HG02884 (cell line): ENCODE data around the gene BACH2.

ENCODE experiments used
- ATAC-seq: cut with Tn5 transposase; IDR thresholded peaks from one replicate; pipeline ENCODE4 v1.9.1; 2021; ENCODE audit warnings: mild to moderate bottlenecking, moderate library complexity; ENCODE audit not compliant: unreplicated experiment

Gene BACH2

DNA sequence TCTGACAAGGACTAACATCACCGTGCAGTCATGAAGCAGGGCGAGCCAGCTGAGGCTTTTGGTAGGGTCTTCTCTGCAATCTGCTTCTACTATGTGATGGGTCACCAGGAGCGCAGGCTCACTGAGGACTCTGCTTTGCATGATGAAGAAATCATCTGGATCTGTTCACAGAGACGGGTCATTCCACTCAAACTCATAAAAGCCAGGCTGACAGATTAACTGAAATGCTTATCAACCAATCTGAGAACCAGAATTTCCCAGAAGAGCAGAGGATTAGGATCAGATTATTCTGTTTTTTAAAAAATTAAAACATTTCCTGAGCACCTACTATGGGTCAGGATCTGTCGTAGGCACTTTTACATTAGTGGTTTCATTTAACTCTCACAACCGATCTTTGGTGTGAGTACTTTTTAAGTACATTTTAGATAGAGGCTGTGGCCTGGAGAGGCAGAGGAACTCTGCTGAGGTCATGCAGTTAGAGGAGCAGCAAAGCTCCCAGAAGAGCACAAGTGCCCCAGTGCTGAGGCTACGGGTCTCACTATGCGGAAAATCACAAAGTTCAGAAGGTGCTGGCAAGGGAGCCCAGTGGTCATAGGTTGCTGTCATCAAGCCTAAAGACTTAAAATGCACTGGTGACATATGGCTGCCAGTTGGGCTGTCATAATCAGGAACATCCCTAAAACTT, 109.1 kb downstream of the BACH2 start:
- no peak for ATAC-seq

DNA sequence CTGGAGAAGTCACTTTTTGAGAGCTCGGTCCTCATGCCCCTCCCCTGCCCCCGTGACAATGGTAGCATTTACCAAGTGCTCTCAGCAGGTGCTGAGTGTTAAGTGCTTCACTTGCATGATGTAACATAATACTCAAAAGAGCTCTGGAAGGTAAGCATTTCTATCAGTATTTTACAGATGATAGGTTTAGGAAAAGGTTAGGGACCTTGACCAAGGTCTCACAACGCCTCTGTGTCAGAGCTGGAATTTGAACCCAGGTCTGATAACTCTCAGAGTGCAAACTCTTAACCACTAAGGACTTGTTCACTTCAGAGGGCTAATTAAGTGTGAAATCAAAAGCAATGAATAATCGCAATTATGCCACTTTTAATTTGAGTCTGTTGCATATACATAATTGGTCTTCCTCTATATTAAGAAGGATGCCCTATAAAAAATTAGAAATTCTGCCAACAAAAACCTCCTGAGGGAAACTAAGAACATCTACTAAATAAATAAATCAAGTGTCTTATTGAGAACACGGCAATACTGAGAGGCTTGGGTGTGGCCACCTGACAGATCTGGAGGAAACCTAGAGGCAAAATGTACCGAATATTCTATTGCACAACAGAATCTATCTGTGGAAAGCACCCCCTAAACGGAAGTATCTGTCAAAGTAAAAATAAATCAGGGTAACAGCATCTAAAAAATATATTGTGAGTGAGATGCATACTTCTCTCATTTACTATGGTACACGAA, 109.8 kb downstream of the BACH2 start:
- ATAC-seq: no peak

DNA sequence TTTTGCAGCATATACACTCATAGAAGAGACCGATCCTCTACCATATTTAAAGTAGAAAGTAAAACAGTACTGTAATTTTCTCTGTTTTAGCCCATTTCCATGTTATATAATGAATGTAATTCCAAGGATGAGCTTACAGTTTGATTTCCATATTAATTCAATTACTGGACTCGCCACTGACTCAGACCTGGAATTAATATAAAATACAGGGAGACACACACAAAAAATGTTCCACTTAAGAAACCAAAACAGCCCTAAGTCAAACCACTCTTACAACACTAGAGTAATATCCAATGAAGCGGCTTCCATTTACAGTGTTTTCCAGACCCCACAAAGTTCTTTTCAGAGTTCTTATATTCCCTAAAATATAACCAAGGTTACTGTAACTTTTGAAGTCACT, 110.6 kb downstream of the BACH2 start:
- no peak for ATAC-seq

DNA sequence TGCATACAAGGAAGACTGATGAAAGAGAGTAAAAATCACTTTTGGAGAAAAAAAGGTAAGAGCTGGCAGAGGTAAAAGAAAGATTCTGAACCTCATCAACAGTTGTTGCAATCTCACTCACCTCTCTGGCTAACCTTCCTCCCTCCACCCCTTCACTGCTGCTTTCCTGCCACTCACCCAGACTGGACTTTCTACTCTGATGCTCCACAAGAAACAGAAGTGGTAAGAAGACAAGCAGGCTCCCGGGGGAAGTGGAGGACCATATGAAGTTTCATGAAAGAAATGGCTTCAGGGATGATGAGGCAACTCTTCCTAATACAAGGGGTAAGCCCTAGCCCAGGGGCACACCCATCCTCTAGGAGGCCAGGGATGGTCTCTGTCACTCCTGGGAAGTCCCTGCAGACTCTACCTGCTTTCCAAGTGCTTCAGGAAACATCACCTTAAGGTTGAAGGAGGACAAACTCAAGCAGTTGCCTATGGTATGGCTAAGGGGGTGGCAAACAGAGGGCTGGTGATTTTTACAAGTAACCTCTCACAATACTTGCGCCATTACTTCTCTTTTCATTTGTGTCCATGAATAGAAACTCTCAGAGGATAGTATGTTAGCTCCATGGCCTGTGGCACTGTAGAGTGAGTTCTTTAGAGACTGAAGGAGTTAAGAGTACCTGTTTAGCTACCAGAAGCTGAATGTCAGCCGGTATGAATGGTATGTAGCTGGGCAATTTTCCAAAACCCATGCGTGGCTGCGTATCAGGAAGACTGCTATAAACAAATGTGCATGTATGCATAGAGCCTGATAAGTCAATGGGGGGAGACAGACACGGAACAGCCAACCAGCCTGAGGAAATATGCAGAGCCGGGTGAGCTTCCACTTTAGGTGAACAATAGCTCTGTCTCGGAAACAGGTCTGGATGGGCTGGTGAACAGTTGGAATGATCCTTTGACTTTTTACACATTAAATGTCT, 112.0 kb downstream of the BACH2 start:
- ATAC-seq: no peak

DNA sequence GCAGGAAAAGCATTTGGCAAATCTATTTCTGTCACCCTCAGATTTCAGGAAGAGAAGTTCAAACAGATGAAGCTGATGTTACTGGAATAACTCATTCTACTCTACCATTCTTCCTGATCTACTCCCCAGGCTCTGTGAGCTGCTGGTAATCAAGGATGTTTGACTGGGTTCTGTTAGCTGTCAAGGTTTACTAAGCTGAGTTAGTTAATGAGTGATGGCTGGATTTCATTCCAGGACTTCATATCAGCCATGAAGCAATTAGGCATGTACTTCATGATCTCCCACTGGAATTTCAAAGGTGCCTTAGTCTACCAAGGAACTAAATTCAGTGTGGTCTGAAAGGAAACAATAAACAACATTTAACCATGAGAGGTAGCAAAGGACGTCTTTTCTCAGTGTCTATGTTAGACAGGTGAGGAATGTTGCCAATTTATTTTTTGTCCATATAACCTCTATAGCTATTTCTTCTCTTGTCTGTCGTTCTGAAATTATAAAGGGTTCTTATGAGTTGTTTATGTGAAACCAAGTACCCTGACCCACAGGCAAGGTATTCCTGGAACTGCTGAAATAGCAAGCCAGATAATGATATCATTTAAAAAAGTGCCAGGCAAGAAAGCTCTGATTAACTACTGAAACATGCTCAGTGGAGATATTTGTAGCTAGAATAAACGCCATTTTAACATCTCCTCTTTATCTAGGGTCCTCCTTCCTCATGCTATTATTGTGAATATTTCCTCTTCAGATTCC, 112.9 kb downstream of the BACH2 start:
- ATAC-seq: no peak

DNA sequence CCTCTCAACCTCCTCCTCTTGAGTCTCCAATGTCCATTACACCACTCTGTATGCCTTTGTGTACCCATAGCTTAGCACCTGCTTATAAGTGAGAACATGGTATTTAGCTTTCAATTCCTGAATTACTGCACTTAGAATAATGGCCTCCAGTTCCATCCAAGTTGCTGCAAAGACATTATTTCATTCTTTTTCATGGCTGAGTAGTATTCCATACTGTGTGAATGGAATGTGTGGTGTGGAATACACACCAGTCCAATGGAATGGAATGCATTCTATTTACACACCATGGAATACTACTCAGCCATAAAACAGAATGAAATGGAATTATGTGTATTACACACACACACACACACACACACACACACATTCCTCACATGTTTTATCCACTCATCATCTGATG, 116.1 kb downstream of the BACH2 start:
- no peak for ATAC-seq

DNA sequence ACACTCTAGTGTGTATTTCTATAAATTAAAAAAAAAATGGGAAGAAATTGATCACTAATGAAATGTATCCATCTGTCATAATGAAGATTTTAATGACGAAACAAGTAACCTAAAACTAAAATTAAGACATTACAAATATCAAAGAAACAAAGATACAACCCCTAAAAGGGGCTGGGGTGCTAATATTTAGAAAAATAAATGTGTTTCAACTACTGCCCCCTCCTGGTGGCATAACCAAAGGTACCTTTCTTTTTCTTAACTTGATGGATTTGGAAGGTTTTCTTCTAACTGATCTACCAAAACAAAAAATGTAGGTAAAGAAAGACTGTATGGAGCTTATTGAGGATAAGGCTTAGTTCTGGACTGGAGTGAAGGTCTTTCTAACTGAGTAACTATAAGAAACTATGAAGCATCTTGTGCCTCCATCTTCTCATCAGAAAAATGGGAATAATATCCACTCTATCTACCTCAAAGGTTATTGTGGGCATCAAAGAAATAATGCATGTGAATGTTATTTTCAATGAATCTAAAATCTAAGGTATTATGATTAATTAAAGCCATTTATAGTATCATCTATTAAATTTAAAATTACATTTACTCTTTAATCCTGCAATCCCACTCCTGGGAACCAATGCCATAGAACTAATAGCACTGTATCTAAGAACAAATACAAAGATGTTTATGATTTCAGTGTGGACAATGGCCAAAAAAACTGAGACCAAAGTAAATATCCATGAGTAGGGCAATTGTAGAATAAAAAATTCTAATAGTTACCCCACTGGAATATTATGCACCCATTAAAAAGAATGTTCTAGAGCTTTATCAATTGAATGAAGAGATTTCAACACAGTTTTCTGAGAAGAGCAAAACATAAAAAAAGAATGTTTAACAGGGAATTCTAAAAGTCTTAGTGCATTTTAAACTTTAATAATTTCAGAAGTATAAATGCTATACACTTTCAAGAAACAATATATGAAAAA, 117.2 kb downstream of the BACH2 start:
- ATAC-seq: no peak

DNA sequence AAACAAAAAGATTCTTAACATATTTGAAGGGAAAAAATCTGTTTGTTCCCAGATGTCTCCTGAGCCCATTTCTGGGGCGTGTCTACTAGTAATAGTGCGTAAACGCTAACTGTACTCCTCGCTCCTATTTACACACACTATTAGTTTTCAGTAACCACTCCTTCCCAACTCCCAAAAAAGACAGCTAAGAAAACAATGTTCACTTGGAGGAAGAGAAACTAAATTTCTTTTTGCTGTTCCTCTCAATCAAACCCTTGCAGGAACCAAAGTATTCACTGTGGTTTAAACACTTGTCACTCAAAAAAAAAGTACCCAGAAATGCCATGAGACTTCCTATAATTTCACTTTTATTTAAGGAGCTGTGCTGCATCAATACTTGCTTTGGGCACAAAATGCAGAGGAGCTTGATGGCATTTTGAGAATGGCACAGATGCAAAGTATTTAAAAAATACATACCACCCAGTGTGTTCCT, 118.2 kb downstream of the BACH2 start:
- ATAC-seq: no peak

DNA sequence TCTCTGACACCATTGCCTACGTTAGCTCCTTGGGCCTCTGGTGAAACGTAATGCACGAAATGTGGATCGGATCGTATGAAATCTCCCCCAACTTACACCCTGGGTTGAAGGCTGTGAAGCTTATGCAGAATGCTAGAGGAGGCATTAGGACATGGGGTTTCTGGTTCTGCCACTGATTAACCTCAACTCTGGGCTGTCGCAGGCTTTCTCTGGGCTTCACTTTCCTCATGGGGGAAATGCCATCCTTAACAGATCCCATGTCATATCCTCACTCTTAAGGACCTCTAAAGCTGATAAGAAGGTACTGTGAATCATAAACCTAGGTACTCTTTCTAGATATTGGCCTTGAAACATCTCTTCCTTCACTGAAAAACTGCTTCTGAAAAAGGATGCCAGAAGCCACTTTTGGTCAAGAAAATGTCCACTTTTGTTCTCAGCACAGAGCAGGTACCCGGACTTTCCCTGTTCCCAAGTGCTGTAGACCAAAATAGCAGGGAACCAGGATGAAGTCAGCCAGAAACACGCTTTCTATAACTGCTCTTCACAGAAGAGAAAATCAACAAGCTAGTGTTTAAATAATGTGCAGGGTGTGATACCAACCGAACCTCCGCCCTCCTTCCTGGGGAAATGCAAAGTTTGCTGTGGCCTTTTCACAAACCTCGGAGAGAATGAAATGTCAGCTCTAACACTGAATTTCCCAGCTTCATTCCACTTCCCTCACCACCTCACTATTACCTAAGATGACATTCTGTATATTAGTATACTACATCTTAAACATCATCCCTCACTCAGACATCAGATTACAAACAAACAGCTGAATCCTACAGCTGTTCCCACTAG, 118.9 kb downstream of the BACH2 start:
- ATAC-seq: no peak

DNA sequence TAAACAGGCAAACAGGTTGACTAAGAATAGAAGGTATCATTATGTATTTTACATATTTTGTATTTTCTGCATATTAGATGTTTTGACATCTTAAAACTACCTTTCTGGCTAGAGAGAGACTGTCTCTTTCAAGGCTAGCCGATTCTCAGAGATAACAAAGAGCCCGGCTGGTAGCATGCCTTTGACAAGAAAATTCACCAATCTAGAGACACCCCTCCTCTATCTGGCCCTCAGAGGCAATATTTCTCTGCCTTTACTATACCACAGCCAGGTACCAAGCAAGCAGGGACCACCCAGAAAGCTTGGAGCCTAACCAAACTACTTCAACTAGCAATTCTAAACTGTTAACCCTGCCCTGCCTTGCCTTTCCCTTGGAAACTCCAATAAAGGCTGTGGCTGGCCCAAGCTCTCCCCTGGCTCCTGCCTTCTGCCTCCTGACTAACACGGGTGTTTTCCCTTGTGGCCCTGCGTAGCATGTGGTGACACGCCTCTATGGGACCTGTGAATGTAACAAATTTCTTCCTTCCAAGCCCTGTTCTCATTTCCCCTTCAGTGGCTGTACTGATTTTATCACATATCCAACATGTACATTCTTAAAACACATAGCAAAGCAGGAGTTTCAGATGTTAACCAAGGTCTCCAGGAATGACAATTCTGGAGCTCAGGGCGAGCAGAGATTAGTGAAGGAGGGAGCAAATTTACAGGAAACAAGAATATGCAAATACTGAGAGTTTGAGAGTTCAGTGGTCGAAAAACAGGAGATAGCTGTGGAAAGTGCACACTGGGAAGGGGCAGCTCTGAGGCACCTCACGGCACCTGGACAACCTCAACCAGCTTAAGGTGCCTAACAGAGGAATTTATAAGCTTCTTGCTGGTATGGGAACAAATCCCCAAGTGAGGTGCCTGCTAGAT, 120.8 kb downstream of the BACH2 start:
- peak; percentile 80 for ATAC-seq

DNA sequence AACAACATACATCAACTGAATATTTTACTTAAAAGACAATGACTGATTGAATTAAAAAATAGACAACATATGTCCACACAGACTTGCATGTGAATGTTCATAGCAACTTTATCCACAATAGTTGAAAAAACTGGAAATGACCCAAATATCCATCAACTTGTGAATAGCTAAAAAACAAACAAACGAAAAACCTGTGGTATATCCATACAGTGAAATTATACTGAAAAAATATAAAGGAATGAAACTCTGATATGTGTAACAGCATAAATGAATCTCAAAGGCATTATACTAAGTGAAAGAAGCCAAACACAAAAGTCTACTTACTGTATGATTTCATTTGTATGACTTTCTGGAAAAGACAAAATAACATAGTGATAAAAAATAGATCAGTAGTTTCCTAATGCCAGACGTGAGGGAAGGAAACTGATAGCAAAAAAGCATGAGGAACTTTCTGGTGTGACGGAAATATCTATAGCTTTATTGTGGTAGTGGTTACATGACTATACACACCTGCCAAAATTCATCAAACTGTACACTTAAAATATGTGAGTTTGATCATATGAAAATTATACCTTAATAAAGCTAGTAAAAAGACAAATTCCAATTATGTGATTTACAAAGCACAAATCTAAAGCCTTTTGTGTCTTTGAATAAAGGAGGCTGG, 123.2 kb downstream of the BACH2 start:
- ATAC-seq: no peak

DNA sequence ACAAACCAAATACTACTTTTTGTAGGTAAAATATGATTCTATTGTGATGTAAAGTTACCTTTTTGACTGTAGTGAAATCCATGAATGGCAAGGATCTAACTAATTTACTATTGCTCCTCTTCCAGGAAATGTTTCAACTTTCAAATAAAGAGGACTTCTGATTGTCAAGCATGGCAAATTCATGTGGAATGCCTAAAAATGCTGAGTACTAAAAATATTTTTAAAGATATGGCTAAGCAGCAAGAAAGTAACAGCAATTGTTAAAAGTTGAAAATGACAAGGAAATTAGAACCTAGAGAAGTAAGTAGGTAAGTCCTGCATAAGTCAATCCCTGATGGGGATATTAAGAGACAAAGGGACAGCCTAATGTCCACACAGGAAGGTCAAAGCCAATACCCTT, 126.0 kb downstream of the BACH2 start:
- no peak for ATAC-seq

DNA sequence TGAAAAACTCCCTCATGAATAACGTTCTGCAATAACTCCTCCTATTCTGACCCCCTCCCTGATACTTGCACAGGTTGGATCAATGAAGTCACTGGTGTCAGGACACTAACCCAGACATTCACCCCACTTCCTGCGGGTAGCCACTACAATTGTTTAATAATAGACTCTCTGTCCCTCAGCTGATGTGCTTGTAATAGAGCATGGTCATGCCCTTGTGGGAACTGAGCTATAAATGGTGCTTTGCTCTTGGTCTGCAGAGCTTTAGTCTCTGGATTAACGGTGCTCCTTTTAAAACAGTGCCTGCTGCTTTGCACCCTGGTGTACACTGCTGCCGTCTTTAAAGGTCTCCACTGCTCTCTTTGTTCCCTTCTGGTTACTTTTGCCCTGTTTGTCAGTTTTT, 127.3 kb downstream of the BACH2 start:
- ATAC-seq: no peak

DNA sequence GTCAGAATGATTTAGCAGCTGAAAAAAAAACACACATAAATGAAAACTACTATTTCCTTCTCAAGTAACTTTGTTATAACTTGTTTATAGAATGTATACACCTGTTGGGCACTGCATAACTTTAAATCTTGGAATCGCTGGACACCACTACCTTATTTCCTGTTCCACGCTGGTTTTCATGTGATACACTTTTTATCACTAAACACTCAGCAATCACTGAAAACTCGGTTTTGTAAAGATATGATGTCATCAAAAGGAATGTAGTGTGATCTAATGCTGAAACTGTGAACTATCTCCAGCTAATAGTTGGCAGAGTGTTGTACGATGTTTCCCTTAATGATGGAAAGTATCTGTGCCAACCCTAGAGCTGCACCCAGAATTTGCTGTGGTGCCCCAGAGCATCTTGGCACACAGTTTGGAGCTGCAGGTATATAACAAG, 127.9 kb downstream of the BACH2 start:
- ATAC-seq: no peak

DNA sequence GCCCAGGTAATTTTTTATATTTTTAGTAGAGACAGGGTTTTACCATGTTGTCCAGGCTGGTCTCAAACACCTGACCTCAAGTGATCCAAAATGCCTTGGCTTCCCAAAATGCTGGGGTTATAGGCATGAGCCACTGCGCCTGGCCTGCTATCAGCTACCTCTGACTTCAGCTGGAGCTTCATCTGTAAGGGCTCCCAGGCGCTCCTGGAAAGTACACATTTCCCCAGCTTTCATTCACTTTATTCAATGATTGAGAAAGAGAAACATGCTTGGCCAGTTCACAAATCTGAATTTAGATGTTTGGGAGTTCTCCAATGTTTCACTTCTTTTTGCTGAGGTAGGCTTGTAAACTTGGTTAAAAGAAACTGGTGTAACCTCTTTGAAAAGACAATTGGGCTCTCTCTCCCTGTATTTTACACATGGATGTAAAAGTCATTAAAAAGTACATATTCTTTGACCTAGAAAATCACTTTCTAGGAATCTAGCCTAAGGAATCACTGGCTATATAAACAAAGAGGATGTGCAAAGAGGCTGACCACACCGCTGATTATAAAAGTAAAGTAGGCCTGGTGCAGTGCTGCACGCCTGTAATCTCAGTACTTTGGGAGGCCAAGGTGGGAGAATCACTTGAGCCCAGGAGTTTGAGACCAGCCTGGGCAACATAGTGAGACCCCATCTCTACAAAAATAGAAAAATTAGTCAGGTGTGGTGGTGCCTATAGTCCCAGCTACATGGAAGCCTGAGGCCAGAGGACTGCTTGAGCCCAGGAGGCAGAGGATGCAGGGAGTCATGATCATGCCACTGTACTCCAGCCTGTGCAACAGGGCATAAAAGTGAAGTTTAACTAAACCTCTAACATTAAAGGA, 128.9 kb downstream of the BACH2 start:
- ATAC-seq: no peak
